OCI-LY1 (cell line): ENCODE results near the gene NFIB.

Experiments used
- CTCF ChIP-seq: fragments of 200-600 bp; sonication (generic), shearing (Covaris generic); IDR thresholded peaks from 2 replicates; pipeline ENCODE4 v1.5.1; 2017; ENCODE audit warnings: mild to moderate bottlenecking, antibody characterized with exemption, low read length, moderate library complexity, mixed read lengths
- EZH2 ChIP-seq: fragments of 200-600 bp; sonication (generic), shearing (Covaris generic); IDR thresholded peaks from 2 replicates; pipeline ENCODE4 v1.8.0; 2017; ENCODE audit warnings: borderline replicate concordance, mixed run types, mild to moderate bottlenecking, antibody characterized with exemption, low read length, moderate library complexity, mixed read lengths

GRCh38 chr9:14238079-14238478 is 75.9 kb downstream of the NFIB start:
- TF ChIP-seq EZH2, result no peak
- no peak for TF ChIP-seq CTCF
